ENCODE data around the gene LSG1. TPM values are rescaled to one million over a fixed set of nuclear protein-coding genes. Genes with fewer than 3 reads are reported as not detected.

LSG1 gene
- total RNA-seq, 1 donor from 2014 or later = 41.2 TPM

DNA sequence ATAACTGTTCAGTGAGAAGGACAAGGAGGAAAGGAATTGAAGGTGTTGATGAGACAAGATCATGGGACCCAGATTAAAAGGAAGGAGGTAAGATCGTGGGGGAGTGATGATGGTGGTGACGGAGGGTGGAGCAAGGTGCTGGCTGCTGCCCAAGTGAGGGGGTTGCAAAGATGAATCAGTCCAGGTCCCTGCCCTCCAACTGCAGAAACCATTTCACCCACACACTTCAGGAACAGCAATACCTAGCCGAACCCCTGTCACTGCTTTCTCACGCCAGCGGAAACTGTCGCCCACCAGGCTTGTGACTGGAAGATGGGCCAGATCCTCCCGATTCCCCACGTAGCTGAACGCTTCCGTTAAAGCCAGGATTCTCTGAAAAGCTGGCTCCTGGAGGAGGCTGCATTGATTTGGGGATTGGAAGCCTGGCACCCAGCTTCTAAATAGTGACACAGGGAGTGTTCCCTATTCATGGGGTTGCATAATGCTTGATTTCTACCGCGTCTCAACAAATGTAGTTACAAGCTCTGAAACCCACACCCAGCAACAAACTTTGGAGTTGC, 3.2 kb upstream of the LSG1 start:
- peak overlapping the region; percentile 21 for H3K4me3 Mint-ChIP-seq
- Histone ChIP-seq H4K20me1 (ENCODE audit: low read depth) (no peaks in the 10 kb centered on the region), H3K27me3 (peaks cover 40% of the 10 kb centered on the region), H3K9ac (no peak overlapping the region), H3K27ac (no peak overlapping the region), H3K36me3 (no peaks in the 10 kb centered on the region), H2AFZ (replicated peaks) (peak overlapping the region; percentile 61), H3K4me3 (no peak overlapping the region), H3K4me2 (no peak overlapping the region), H3K4me1 (peaks cover 7% of the 10 kb centered on the region), H3F3A (ENCODE audit: low read depth) (peaks cover 5% of the 10 kb centered on the region), H3K79me2 (ENCODE audit: low read depth) (peaks cover 18% of the 10 kb centered on the region), H3K9me3 (ENCODE audit: low read depth) (no peaks in the 10 kb centered on the region)
- H3K27ac Mint-ChIP-seq = no peak overlapping the region
- no peak for TF ChIP-seq EZH2 (IDR thresholded peaks at IDR 0.05)
- TF ChIP-seq, protein P1, sequence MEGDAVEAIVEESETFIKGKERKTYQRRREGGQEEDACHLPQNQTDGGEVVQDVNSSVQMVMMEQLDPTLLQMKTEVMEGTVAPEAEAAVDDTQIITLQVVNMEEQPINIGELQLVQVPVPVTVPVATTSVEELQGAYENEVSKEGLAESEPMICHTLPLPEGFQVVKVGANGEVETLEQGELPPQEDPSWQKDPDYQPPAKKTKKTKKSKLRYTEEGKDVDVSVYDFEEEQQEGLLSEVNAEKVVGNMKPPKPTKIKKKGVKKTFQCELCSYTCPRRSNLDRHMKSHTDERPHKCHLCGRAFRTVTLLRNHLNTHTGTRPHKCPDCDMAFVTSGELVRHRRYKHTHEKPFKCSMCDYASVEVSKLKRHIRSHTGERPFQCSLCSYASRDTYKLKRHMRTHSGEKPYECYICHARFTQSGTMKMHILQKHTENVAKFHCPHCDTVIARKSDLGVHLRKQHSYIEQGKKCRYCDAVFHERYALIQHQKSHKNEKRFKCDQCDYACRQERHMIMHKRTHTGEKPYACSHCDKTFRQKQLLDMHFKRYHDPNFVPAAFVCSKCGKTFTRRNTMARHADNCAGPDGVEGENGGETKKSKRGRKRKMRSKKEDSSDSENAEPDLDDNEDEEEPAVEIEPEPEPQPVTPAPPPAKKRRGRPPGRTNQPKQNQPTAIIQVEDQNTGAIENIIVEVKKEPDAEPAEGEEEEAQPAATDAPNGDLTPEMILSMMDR (IDR thresholded peaks at IDR 0.05) = no peak
- no peak for TF ChIP-seq EZH2phosphoT487 (IDR thresholded peaks at IDR 0.05)
- no peak for DNase-seq (ENCODE audit: low spot score)
- H3K9me3 Mint-ChIP-seq = no peaks in the 10 kb centered on the region
- peaks cover 9% of the 10 kb centered on the region for H3K4me1 Mint-ChIP-seq
- H3K36me3 Mint-ChIP-seq = no peaks in the 10 kb centered on the region
- peaks cover 17% of the 10 kb centered on the region for H3K27me3 Mint-ChIP-seq (ENCODE audit: insufficient read depth, low read depth)

DNA sequence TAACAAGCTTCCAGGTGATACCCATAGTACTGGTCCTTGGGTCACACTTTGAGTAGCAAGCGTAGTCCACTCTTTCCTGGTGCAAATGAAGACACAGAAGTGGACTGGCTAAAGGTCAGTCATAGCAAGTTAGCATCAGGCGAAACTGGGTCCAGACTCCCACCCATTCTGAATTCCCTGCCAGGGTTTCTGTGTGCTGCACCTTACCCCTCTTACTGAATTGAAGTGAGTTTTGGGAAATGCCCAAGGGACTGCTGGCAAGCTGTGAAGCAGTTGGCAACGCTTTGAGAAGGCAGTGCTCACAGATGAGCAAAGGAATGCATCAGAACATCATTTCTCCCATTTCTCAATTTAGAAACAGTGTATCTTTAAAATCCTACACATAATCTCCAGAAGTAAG, 1.8 kb upstream of the LSG1 start:
- no peak for TF ChIP-seq EZH2 (IDR thresholded peaks at IDR 0.05)
- TF ChIP-seq, protein P1 (IDR thresholded peaks at IDR 0.05) = no peak
- no peak for TF ChIP-seq EZH2phosphoT487 (IDR thresholded peaks at IDR 0.05)
- H3K36me3 ChIP-seq = no peaks in the 10 kb centered on the region
- no peak for DNase-seq (ENCODE audit: low spot score)
- peaks cover 40% of the 10 kb centered on the region for H3K27me3 ChIP-seq
- Mint-ChIP-seq H3K9me3 (no peaks in the 10 kb centered on the region), H3K27me3 (ENCODE audit: insufficient read depth, low read depth) (peaks cover 14% of the 10 kb centered on the region), H3K4me3 (peak overlapping the region; percentile 63), H3K27ac (no peak overlapping the region), H3K36me3 (no peaks in the 10 kb centered on the region), H3K4me1 (peaks cover 9% of the 10 kb centered on the region)
- no peaks in the 10 kb centered on the region for H4K20me1 ChIP-seq (ENCODE audit: low read depth)
- no peak overlapping the region for H3K4me3 ChIP-seq
- H2AFZ ChIP-seq (replicated peaks) = no peak overlapping the region
- H3K4me1 ChIP-seq = peaks cover 7% of the 10 kb centered on the region
- no peaks in the 10 kb centered on the region for H3K9me3 ChIP-seq (ENCODE audit: low read depth)
- H3F3A ChIP-seq (ENCODE audit: low read depth) = peaks cover 5% of the 10 kb centered on the region
- no peak overlapping the region for H3K27ac ChIP-seq
- no peak overlapping the region for H3K9ac ChIP-seq
- H3K4me2 ChIP-seq = no peak overlapping the region
- H3K79me2 ChIP-seq (ENCODE audit: low read depth) = peaks cover 32% of the 10 kb centered on the region

DNA sequence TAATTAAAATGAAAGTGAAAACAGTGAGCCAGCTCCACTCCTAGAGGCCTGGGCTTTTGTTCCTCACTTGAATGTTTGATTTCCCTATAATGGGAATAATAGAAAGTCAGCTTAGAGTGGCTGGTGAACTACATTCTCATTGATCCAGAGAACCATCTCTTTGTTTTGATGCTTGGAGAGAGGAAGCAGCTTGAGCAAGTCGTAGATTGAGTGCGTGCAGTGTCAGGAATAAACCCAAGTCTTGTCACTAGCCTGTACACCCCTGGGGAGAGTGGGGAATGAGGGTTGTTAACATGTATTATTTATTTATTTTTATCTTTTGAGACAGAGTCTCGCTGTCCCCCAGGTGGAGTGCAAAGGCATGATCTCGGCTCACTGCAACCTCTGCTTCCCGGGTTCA, 885 bp upstream of the LSG1 start:
- Histone ChIP-seq H3K79me2 (ENCODE audit: low read depth) (peaks cover 41% of the 10 kb centered on the region), H3K36me3 (no peaks in the 10 kb centered on the region), H3K9me3 (ENCODE audit: low read depth) (no peaks in the 10 kb centered on the region), H3K4me3 (peak overlapping the region; percentile 78), H3K4me2 (peak overlapping the region; percentile 80), H2AFZ (replicated peaks) (peak overlapping the region; percentile 99), H3K9ac (no peak overlapping the region), H3K27me3 (peaks cover 40% of the 10 kb centered on the region), H3F3A (ENCODE audit: low read depth) (peaks cover 5% of the 10 kb centered on the region), H3K27ac (no peak overlapping the region), H4K20me1 (ENCODE audit: low read depth) (no peaks in the 10 kb centered on the region), H3K4me1 (peaks cover 7% of the 10 kb centered on the region)
- Mint-ChIP-seq H3K36me3 (no peaks in the 10 kb centered on the region), H3K27me3 (ENCODE audit: insufficient read depth, low read depth) (peaks cover 12% of the 10 kb centered on the region), H3K4me3 (peak overlapping the region; percentile 99), H3K27ac (no peak overlapping the region), H3K9me3 (no peaks in the 10 kb centered on the region), H3K4me1 (peaks cover 9% of the 10 kb centered on the region)
- TF ChIP-seq, protein P1 (IDR thresholded peaks at IDR 0.05) = no peak
- no peak for TF ChIP-seq EZH2 (IDR thresholded peaks at IDR 0.05)
- TF ChIP-seq EZH2phosphoT487 (IDR thresholded peaks at IDR 0.05) = no peak
- peak; percentile 16 for DNase-seq (ENCODE audit: low spot score)

Data from neural progenitor cell (in vitro differentiated cells).